ENCODE measurements around the gene SELENOI.

- TF ChIP-seq RAD21 (IDR thresholded peaks at IDR 0.05; ENCODE audit: insufficient read depth, low read depth, low read length) = no peak
- no peak for TF ChIP-seq POLR2AphosphoS2 (IDR thresholded peaks at IDR 0.05; ENCODE audit: low read depth, low read length)
- no peak for TF ChIP-seq CHD4 (IDR thresholded peaks at IDR 0.05)
- TF ChIP-seq ELK1 (IDR thresholded peaks at IDR 0.05; ENCODE audit: low read depth, low read length) = no peak
- no peak for TF ChIP-seq MAX (IDR thresholded peaks at IDR 0.05; ENCODE audit: low read depth, low read length)
- TF ChIP-seq POLR2AphosphoS5 (IDR thresholded peaks at IDR 0.05; ENCODE audit: low read length) = no peak
- TF ChIP-seq HDAC2 (IDR thresholded peaks at IDR 0.05) = no peak
- TF ChIP-seq POLR2A (IDR thresholded peaks at IDR 0.05; ENCODE audit: low read depth, low read length) = no peak
Measured at GRCh38 chr2:26410764-26411243, 64.9 kb downstream of the SELENOI start.
